Stimulated activated CD4-positive, alpha-beta T cell treated with anti-CD3 and anti-CD28 coated beads, TNF-alpha, amount 100 ng/mL, for 1 hour (primary cell): ENCODE measurements around the gene PEPD.

ENCODE experiments used
- DNase-seq, 3 donors: peaks; one replicate each; pipeline ENCODE4 v3.0.0-alpha.2; 2020; ENCODE audit warnings: low read depth in 3 of 3, low spot score in 1 of 3

The PEPD gene

DNA sequence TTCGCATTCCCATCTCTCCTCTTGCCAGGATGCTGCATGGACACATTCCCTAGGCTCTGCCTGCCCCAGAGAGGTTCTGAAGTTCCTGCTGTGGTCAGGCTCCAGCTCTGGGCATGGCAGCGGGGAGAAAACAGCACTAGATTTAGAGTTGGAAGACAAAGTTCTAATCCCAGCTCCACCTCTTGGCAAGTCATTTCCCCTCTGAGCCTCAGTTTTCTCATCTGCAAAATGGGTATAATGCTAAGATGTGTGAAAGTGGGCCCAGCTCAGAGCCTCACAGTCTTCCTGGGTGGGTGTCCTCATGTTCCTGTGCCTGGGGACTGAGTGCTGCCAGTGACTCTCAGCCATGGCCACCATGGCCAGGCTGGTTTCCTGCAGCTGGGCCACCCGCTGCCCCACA is 9.6 kb downstream of the PEPD start:
- no peak for DNase-seq

DNA sequence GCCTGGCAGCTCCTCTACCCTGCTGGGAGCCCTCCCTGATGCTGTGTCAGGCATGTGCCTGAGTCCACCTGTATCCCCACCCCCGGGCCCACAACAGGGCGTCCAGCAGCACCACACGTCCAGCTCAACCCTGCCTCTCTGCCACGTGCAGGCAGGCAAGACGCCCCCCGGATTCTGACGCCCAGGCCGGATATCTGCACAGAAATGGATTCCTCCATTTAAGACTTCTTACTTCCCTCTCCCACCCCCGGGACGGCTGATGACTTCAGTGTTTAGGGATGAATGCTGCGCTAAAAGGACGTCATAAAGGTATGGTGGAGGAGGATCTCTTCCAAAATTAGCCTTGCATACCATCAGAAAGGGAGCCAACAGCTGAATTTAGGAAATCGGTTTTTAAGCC is 10.2 kb downstream of the PEPD start:
- no peak for DNase-seq

DNA sequence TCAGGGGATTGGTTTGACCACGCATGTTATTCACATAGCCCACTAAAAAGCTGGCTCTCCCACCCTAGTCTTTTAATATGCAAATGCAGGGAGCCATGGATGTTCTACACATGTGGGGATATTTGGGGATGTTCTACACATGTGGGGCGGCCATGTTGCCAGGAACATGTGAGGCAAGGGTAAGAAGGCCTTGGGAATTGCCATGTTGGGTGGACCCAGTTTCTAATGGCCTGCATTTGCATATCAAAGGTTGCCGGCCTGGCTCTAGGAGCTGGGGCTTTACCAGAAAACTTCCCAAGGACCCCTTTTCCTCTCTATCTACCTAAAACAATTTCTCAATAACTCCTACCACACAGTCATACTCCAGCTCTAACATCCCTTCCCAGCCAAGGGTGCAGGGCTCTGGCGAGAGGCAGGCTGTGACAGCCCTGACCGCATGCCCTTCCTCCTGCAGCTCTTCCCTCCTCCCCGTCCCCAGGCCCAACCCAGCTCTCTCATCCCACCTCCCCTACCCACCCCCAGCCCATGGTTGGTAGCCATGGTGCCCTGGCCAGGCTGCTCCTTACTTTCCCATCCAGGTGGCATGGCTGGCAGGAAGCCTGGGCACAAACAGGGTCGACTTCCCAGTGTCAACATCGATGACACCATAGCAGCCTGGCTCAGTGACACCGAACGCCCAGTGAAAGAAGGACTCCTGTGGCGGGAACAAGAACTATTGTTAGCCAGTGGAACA is 11.0 kb downstream of the PEPD start:
- DNase-seq: no peak

DNA sequence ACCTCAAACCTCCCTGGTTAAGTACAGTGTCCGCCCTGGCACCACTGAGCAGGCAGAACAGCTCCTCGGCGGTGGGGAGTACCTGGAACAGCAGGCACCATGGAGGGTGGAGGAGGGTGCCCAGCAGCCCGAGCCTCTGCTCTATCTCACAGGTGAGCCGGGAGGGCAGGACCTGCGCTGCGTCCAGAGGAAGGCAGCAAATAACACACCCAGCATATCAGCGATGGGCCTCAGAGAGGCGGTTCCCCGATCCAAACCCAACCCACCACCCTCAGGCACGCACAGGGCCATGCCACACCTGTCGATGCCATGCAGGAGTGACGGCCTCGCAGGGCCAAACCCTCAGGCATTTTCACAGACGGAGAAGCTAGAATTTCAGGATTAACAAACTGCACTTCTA is 11.8 kb downstream of the PEPD start:
- DNase-seq: no peak

DNA sequence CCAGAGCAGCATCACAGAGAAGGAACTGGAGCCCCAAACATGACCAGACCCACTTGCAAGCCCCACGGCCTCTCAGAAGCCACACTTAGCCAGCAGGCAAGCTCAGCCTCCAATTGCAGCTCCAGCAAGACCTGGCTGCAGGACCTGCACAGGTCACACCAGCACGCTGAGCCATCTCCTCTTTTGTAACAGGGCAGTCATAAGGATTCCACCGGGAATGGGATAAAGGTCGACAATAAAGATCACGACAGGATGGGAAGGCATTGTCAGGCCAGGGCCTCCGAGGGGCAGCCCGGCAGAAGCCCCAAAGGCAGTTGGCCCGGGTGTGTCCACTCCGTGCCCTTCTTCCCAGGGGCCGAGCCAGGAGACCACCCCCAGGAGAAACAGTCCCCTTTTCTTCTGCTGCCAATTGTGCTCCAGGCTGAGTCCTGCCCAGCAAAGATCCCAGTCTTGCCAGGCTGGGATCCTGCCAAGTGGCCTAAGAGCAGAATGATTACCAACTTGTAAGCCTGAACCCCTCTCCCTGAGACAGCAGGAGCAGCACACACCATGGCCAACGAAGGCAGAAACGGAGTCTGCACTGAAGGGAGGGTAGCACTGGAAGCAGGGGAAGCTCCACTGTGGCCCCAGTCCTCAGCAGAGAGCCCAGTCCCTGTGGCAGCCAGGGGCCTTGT is 12.5 kb downstream of the PEPD start:
- no peak for DNase-seq

DNA sequence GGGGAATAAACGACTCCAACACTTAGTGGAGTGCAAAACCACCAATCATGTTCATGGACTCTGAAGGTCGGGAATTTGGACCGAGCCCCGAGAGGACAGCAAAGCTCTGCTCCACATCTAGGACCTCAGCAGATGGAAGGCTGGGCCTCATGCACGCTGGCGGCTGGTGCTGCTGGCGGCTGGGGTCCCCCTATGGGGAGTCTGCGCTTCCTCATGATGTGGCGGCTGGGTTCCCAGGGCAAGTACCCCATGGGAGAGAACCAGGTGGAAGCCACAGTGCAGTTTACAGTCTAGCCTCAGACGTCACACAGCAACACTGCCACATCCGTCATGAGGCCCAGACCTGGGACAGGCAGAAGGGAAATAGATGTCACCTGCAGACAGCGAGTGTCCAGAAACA is 13.2 kb downstream of the PEPD start:
- no peak for DNase-seq

DNA sequence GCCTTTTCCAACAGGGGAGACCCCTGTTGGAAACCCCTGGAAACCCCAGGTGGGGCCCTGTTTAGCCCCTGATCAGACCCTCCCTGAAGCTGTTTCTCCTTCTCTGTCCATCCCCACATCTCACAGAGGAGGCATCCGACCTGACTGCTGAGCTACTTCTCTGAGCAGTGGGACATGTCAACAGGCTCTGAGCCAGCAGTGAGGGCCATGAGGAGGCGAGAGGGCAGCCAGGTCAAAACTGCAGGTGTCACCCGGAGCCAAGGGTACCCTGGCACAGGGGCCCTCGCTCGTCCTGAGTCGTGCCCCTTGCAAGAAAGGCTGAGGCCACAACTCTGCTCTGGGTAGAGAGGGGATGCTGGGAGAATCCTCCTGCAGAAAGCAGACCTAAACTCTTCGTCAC is 13.6 kb downstream of the PEPD start:
- DNase-seq: no peak

DNA sequence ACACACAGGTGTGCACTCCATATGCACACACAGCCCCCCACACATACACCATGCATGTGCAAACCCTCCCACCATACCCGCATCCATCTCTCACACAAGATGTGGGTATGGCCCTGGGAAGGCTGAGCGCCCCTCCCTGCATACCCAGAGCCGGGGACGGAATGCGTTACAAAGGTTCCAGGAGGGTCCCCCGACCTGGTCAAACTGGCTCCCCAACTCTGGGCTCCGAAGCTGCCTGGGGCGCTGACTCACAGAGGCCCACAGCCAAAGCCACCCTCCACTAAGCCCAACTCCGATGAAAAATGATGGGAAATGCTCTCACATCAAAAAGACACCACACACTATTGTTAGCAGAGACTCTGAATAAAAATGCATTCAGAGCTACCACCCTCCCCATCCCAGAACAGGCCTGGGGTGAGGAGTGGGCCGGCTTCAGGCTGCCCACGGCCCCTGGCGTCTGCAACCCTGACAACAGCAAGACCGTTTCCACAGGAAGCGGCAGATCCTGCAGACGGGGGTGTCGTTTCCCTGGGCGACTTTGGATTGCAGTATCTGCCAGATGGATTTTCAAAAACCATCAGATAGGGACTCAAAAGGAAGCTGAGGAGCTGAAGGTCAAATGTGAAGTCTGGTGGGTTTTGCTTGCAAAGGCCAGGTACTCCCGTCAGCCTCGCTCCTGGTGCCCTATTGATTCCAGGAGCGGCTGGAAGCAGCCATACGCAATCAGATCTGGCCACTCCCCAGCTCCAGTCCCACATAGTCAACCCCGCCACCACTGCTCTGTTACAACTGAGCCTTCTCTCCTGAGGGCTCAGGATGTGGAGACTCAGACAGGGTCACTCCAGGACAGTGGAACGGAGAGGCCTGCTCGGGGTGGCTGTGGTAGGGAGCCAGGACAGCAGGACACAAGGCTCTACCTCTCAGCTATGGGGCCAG is 14.3 kb downstream of the PEPD start:
- no peak for DNase-seq

DNA sequence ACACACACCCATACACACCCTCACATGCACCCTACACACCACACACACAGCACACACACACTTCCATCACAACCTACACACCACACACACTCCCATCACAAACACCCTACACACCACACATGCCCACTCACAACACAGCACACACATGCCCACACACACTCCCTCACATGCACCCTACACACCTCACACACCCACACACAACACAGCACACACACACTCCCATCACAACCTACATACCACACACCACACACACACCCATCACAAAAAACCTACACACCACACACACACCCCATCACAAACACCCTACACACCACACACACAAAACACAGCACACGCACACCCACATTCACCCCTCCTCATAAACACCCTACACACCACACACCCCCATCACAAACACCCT is 15.1 kb downstream of the PEPD start:
- no peak for DNase-seq

DNA sequence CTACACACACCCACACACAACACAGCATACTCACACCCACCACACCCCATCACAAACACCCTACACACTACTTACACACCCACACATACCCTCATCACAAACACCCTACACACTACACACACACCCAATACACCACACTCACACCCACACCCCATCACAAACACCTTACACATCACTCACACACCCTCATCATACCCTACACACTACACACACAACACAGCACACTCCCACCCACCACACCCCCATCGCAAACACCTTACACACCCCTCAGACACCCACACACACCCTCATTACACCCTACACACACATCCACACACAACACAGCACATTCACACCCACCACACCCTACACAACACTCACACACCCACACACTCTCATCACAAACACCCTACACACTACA is 15.8 kb downstream of the PEPD start:
- no peak for DNase-seq

DNA sequence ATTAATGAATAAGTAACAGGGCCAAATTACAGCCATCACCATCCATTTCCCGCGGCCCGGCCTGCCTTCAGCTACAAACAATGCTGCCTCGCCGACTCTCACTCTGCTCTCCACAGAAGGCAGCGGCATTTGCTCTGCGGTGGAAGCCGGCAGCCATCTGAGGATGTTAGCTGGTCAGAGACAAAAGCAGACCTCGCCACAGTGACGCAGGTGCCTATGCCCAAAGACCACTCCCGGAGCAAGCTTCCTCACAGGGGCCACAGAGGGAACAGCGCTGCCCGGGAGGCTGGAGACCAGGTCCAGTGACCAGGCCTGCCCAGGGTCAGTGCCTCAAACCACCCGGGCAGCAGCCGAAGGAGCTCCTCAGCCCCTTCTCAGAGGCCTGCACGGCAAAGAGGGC is 16.4 kb downstream of the PEPD start:
- DNase-seq: no peak

DNA sequence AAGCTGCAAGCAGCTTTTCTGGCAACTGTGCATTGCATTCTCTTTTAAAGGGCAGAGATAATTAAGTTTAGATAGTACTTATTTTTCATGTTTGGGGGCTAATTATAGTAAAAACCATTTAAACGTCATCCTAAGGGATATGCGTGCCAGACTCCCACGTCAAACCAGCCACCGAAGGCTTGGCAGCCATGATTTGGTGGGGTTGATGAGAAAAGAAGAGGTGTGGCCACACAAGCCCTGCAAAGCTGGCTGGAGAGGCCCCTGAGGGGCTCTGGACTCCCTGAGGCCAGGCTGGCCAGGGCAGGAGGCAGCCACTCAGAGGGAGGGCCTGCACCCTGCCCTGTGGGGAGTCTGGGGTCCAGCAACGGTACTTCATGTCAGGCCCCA is 17.5 kb downstream of the PEPD start:
- no peak for DNase-seq

DNA sequence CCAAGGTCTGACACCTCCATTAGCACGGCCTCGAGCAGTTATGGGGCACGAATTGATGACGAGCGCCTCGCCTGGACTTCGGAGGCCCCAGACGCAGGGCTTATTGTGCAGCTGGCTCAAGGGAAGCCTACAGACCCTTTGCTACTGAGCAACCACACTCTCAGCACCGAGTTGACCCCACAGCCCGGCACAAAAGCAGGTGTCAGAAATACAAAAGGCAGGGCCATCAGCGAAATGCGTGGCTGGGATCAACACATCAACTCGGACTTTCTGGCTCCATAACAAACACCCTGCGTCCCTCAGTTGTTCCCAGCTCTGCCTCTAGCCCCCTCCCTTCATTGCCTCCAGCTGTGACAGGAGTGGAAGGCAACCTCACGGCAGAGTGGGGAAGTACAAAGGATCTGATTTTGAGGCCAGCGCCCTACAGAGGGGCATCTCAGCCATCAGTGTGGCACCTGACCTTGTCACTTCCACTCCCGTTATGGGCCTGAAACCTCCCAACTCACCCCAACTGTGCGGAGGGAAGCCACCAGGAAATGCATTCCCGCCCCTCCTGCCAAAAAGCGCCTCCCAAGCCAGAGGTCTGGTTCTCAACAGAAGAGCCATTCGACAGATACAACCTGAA is 18.0 kb downstream of the PEPD start:
- no peak for DNase-seq

DNA sequence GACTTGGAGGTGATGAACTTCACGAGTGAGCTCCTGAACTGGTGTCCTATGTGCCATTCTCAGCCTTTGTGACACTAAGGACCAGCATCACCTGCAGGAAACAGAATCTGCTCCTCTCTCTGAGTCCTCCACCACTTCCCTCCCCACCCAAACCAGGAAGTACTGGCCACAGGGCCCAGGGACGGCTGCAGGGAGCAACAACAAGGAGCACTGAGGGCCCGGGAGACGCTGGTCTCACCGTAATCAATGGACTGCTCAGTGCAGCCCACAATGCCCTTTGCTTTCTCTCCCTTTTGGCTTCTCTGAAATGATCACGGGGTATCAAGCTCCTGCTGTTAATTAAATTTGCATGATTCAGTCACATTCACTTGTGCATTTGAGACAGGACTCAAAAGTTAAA is 18.6 kb downstream of the PEPD start:
- DNase-seq: no peak

DNA sequence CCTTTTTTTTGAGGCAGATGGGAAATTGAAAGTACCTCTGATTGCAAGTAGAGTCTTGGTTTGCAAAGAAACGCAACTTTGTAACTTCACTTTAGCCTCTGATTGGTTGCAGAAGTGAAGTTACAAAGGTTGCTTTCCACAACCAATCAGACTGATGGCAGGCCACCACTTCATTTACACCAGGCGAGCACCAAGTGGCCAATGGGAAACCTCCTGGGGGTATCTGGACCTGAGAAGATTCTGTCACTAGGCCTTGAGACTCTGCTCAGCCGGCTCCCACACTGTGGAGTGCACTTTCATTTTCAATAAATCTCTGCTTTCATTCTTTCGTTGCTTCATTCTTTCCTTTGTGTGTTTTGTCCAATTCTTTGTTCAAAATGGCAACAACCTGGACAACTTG is 19.1 kb downstream of the PEPD start:
- DNase-seq: no peak

DNA sequence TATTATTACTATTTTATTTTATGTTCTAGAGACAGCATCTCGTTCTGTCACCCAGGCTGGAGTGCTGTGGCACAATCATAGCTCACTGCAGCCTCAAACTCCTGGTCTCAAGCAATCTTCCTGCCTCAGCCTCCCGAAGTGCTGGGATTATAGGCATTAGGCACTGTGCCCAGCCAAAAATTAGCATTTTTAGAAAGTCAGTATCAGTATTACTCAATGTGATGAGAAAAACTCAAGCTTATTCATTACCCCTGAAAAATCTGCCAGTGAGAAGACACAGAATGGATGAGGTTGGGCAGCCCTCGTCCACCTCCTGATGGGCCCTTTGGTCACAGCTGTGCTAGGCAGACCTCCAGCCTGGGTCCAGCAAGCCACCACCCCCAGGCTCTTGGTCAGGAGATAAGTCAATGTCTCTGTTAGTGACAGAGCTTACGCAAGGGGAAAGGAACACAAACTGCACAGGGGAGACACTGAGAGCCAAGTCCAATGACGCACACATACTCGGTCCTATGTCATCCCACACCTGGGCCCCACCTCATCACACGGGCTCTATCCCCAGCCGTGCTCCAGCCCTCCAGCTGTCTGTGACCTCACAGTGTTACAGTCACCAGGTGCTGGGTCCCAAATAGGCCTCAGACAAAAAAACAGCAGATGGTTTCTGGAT is 19.8 kb downstream of the PEPD start:
- DNase-seq: no peak

DNA sequence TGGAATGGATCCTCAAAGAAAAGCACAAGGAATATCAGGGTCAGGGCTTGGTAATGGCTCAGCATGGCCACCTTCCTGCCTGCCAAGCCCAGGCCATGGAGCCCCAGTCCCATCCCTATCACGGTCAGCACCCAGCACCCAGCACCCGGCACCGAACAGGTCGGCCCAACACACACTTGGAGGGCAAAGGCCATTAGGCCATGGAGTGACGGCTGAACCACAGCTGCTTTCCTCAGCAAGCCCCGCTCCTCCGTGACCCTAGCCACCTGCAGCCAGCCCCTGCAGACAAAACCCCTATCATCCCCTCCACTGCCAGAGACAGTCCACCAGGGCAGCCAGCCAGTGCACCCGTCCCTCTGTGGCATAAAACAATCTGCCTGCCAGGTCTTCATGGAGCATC is 20.6 kb downstream of the PEPD start:
- no peak for DNase-seq

DNA sequence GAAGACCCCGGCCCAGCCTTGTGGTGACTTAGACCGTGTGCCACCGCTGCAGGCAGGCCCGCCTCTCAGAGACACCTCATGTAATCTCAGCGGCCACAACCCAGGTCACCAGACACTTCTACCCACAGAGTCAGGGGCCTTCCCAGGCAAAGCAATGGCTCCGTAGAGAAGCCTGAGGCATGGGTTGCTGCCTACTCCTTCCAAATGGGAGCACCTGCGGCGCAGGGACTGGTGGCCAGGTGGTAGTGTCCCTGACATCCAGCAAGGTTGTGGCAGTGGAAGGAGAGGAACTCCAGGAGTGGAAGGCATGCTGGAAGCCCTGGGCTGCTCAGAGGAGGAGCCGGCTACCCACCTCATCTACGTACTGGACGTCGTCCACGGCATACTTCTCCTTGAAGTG is 21.0 kb downstream of the PEPD start:
- no peak for DNase-seq

DNA sequence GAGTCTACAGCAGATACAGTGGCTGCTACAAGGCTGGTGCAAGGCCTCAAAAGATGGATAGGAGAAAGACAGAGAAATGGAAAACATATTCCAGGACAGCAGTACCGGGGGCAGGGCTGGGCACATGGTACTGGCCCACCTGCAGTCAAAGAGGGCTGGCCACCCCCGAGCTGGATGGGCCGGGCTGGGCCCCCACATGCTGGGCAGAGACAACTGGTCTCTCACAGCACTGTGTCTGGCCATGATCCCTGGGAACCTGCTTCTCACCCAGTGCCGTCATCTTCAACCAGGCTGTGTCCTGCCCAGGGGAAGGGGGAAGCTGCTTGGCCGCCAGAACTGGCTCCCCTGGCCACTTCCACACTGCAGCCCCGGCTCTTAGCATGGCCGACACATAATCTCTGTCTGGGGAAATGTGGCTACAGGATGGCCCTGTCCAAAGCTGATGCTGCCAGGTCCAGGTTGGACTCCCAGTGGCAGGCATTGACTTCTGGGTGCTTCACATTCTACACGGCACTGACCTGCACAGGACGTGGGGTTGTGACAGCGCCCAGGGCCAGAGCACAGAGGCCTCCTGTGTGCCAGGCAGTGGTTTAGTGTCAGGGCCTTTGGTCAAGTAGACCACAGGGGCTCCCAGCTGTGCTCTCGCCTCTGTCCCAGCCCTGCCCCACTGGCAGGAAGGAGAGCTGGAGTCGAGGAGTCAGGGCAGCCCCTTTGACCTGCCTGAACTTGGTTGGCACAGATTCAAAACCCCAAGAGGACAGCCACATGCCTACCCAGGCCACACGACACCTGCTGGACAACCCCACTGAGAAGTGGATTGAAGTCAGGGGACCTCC is 21.7 kb downstream of the PEPD start:
- DNase-seq: no peak

DNA sequence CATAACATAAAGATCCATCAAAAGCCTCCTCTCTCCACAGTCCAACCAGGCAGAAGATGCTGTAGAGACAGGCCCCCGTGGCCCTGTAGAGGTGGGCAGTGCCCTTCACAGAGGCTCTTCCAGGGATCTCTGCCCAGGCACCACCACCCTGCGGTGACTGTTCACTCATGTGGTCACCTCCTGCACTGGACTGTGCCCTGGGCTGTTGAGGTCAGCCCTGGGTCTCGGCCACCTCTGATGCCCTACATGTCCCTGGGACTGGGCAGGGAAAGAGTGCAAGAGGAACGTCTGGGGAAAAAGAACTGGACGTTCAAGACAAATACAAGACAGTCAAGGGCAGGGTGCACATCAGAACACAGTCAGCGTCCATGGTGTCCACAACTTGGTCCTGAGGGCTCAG is 22.3 kb downstream of the PEPD start:
- no peak for DNase-seq
